GM12878 (cell line): ENCODE measurements around the gene IRF4. TPM values are rescaled to one million over a fixed set of nuclear protein-coding genes. Genes with fewer than 3 reads are reported as not detected.

Experiments
- CHD2 ChIP-seq: IDR thresholded peaks from 2 replicates; pipeline ENCODE4 v1.6.1; 2011; ENCODE audit warnings: low read depth, low read length, improper control_type of control experiment, borderline replicate concordance
- E4F1 ChIP-seq: fragments of 450-650 bp; IDR thresholded peaks from 2 replicates; pipeline ENCODE4 v1.6.1; 2018; ENCODE audit warnings: borderline replicate concordance, mild to moderate bottlenecking; ENCODE audit not compliant: partially characterized antibody
- EGR1 ChIP-seq, 2 experiments: IDR thresholded peaks; 1 replicate in 1 of 2; 2 replicates in 1 of 2; pipeline ENCODE4 v1.6.1; 2011 to 2012; ENCODE audit warnings: low read depth in 2 of 2, low read length in 2 of 2, borderline replicate concordance in 1 of 2, mild to moderate bottlenecking in 1 of 2, moderate library complexity in 1 of 2
- EZH2 ChIP-seq: IDR thresholded peaks from 2 replicates; pipeline ENCODE4 v1.6.1; 2012; ENCODE audit warnings: low read depth, mild to moderate bottlenecking, control low read depth, inconsistent platforms, low read length, borderline replicate concordance; ENCODE audit not compliant: control insufficient read depth
- FOXK2 ChIP-seq: fragments of 450-650 bp; IDR thresholded peaks from 2 replicates; pipeline ENCODE4 v1.6.1; 2017; ENCODE audit warnings: mild to moderate bottlenecking, moderate library complexity
- LARP7 ChIP-seq: fragments of 450-650 bp; IDR thresholded peaks from 2 replicates; pipeline ENCODE4 v1.6.1; 2017; ENCODE audit warnings: mild to moderate bottlenecking
- NFIC ChIP-seq: IDR thresholded peaks from 2 replicates; pipeline ENCODE4 v1.6.1; 2012; ENCODE audit warnings: low read depth, mild to moderate bottlenecking, inconsistent platforms, low read length, moderate library complexity
- PAX8 ChIP-seq: fragments of 450-650 bp; IDR thresholded peaks from 2 replicates; pipeline ENCODE4 v1.6.1; 2017; ENCODE audit warnings: mild to moderate bottlenecking, moderate library complexity
- RAD21 ChIP-seq: IDR thresholded peaks from 2 replicates; pipeline ENCODE4 v1.6.1; 2011; ENCODE audit warnings: mild to moderate bottlenecking, low read depth, low read length, moderate library complexity; ENCODE audit not compliant: insufficient read depth
- RUNX3 ChIP-seq: IDR thresholded peaks from 2 replicates; pipeline ENCODE4 v1.6.1; 2012; ENCODE audit warnings: low read length, inconsistent platforms
- SMC3 ChIP-seq: IDR thresholded peaks from 2 replicates; pipeline ENCODE4 v1.6.1; 2011; ENCODE audit warnings: low read length, improper control_type of control experiment, borderline replicate concordance
- SP1 ChIP-seq: IDR thresholded peaks from one replicate; pipeline ENCODE4 v1.6.1; 2011; ENCODE audit warnings: low read depth, low read length
- SREBF2 ChIP-seq: IDR thresholded peaks from 2 replicates; pipeline ENCODE4 v1.6.1; 2012; ENCODE audit warnings: mild to moderate bottlenecking, low read length
- STAT1 ChIP-seq: fragments of 450-650 bp; conservative IDR thresholded peaks from 2 replicates; pipeline ENCODE4 v1.6.1; 2014; ENCODE audit warnings: antibody characterized with exemption, mild to moderate bottlenecking
- YY1 ChIP-seq: IDR thresholded peaks from 2 replicates; pipeline ENCODE4 v1.6.1; 2011; ENCODE audit warnings: low read depth, mild to moderate bottlenecking, low read length
- polyA plus RNA-seq, 11 experiments: library from polyadenylated mRNA; depleted of rRNA in 4 of 11; unstranded in 6 of 11; stranded (reverse) in 5 of 11; fragments of >200 nt; fragmentation: Nextera tagmentation in 4 of 11; fragmentation: Illumina TruSeq in 1 of 11; extraction: Ambion mirVana in 4 of 11; extraction: Trizol in 1 of 11; gene quantifications; 1 replicate in 1 of 11; 2 replicates in 10 of 11; pipeline versions ENCODE4 v1.2.1 to v1.2.3, GENCODE V29; 2011 to 2016; ENCODE audit warnings: inconsistent platforms in 2 of 11, missing spikeins in 2 of 11, low read depth in 1 of 11
- total RNA-seq, 4 experiments: library from RNA; depleted of rRNA in 3 of 4; stranded (reverse); fragments of >200 nt in 3 of 4; fragmentation: Illumina TruSeq in 1 of 4; extraction: Trizol in 1 of 4; gene quantifications; 2 replicates each; pipeline versions ENCODE4 v1.2.1 to v1.2.3, GENCODE V29; 2013 to 2021
- TF ChIP-seq, protein P1 (sequence below): IDR thresholded peaks from 2 replicates; pipeline ENCODE4 v1.6.1; 2011; ENCODE audit warnings: mild to moderate bottlenecking, low read depth, low read length, moderate library complexity; ENCODE audit not compliant: insufficient replicate concordance
- TF ChIP-seq, protein P2 (sequence below), 3 experiments: IDR thresholded peaks in 2 of 3; conservative IDR thresholded peaks in 1 of 3; 2 replicates each; pipeline ENCODE4 v1.5.1; 2011; ENCODE audit warnings: low read depth in 3 of 3, low read length in 3 of 3, mild to moderate bottlenecking in 3 of 3, control low read depth in 2 of 3, moderate library complexity in 2 of 3, inconsistent platforms in 1 of 3, mixed read lengths in 1 of 3; ENCODE audit not compliant: control insufficient read depth in 2 of 3, insufficient read depth in 1 of 3; ENCODE audit errors: extremely low read depth in 1 of 3
- TF ChIP-seq, protein P3 (sequence below): IDR thresholded peaks from 2 replicates; pipeline ENCODE4 v1.6.1; 2012; ENCODE audit warnings: low read depth, low read length, improper control_type of control experiment

The IRF4 gene
- total and polyA plus RNA-seq, 10 of the 15 experiments (the other 5 are each of a cell fraction or from before 2014, with no cell fraction given) = 50.0 to 495 (median 257) TPM

- TF ChIP-seq, protein P1, sequence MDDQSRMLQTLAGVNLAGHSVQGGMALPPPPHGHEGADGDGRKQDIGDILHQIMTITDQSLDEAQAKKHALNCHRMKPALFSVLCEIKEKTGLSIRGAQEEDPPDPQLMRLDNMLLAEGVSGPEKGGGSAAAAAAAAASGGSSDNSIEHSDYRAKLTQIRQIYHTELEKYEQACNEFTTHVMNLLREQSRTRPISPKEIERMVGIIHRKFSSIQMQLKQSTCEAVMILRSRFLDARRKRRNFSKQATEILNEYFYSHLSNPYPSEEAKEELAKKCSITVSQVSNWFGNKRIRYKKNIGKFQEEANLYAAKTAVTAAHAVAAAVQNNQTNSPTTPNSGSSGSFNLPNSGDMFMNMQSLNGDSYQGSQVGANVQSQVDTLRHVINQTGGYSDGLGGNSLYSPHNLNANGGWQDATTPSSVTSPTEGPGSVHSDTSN = no peak
- TF ChIP-seq PAX8 (no peak), NFIC (peak; percentile 47), YY1 (no peak), RAD21 (0 out of 2 replicates have a peak, but pooled peaks have one; percentile 1), EZH2 (no peak), EGR1 (IDR thresholded peaks at IDR 0.05; ENCODE audit: borderline replicate concordance in 1 of 2, low read depth in 2 of 2, low read length in 2 of 2) (0 out of 3 replicates have a peak, but pooled peaks of 1 of the 2 experiments have one; percentile 37), E4F1 (no peak), RUNX3 (peak; percentile 50), SMC3 (no peak), CHD2 (peak; percentile 68; the same call in 1 of the 2 replicates), SP1 (no peak), LARP7 (no peak), FOXK2 (no peak; the same call in 1 of the 2 replicates), SREBF2 (no peak), STAT1 (no peak)
- TF ChIP-seq, protein P2, sequence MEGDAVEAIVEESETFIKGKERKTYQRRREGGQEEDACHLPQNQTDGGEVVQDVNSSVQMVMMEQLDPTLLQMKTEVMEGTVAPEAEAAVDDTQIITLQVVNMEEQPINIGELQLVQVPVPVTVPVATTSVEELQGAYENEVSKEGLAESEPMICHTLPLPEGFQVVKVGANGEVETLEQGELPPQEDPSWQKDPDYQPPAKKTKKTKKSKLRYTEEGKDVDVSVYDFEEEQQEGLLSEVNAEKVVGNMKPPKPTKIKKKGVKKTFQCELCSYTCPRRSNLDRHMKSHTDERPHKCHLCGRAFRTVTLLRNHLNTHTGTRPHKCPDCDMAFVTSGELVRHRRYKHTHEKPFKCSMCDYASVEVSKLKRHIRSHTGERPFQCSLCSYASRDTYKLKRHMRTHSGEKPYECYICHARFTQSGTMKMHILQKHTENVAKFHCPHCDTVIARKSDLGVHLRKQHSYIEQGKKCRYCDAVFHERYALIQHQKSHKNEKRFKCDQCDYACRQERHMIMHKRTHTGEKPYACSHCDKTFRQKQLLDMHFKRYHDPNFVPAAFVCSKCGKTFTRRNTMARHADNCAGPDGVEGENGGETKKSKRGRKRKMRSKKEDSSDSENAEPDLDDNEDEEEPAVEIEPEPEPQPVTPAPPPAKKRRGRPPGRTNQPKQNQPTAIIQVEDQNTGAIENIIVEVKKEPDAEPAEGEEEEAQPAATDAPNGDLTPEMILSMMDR (IDR thresholded peaks at IDR 0.05 in 2 of 3, conservative IDR thresholded peaks at IDR 0.05 in 1 of 3; ENCODE audit: control insufficient read depth in 2 of 3, extremely low read depth in 1 of 3, insufficient read depth in 1 of 3, low read depth in 3 of 3, low read length in 3 of 3) = no peak
- TF ChIP-seq, protein P3, sequence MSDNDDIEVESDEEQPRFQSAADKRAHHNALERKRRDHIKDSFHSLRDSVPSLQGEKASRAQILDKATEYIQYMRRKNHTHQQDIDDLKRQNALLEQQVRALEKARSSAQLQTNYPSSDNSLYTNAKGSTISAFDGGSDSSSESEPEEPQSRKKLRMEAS = peak; percentile 63
Observed at GRCh38 chr6:399785-400534, 8.4 kb downstream of the IRF4 start (continued).
